ENCODE measurements around the gene USP32. TPM values are rescaled to one million over a fixed set of nuclear protein-coding genes. Genes with fewer than 3 reads are reported as not detected.

Gene USP32
- total RNA-seq, 4 donors from 2014 or later, result 65.1 to 80.1 (median 77.2) TPM

DNA sequence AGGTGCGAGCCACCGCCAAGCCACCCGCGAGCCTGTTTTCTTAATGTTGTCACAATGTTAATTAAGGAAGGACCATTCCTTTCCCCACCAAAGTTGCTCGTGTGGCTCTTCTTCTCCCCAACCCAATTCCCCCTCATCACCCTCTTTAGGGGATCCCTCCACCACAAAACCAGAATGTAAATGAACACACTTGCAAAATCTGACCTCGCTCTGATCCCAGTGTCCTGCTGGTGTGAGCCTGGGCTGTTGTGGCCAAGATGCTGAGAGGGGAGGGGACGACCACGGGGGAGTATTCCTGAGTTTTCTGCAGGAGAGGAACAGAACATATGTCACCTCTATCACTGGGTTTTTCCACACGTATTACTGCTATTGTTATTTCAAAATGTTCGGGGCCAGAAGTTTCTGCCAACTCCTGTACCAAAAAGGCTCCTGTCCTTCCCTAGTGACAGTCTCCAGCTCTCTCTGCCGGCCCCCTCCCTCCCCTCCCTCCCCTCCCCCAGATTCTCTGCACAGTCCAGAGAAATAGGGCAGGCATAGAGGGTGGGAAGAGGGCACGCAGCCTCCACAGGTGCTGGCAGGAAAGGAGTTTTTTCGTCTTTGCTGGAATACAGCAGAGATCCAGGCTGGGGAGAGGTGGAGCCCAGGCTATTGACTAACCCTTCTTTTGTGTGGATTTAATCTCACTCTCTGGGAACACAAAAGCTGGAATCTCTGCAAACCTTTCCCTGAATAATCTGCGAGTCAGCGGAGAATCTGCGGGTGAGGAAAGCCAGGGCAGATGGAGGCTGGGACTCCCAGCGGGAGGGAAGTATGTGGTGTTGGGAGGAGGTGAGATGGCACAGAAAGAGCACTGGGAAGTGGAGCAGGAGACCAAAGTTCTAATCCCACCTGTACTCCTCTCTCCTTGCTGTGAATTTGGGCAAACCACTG lies 246.7 kb downstream of the USP32 start:
- TF ChIP-seq, protein P1, sequence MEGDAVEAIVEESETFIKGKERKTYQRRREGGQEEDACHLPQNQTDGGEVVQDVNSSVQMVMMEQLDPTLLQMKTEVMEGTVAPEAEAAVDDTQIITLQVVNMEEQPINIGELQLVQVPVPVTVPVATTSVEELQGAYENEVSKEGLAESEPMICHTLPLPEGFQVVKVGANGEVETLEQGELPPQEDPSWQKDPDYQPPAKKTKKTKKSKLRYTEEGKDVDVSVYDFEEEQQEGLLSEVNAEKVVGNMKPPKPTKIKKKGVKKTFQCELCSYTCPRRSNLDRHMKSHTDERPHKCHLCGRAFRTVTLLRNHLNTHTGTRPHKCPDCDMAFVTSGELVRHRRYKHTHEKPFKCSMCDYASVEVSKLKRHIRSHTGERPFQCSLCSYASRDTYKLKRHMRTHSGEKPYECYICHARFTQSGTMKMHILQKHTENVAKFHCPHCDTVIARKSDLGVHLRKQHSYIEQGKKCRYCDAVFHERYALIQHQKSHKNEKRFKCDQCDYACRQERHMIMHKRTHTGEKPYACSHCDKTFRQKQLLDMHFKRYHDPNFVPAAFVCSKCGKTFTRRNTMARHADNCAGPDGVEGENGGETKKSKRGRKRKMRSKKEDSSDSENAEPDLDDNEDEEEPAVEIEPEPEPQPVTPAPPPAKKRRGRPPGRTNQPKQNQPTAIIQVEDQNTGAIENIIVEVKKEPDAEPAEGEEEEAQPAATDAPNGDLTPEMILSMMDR (IDR thresholded peaks at IDR 0.05; ENCODE audit: low read depth), result no peak

DNA sequence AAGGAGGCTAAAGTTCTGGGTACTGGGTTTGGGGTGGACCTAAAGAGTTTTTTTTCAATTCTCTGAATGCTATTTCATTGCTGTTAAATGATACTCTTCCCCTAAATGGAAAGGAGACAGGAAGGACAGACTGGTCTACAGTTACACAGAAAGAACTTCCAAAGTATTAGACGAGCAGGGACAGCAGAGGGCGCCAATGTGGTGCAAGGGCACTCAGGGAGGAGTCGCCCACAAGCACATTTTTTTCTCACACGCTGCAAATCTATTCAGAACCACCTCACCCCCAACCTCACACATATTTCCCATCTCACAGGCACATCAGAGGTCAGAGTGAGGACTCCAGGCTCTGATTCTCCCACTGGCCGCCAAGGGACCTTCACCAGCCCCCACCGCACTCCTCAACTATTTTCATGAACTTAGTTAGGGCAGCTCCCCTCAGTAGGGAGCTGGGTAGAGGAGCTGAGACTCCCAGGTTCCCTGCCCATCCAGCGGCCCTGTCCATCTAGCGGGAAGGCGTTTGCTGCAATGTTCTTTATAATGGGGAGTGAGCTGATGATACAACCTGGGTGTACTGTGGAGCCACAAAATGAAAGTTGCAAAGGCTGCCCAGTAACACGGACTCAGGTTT lies 248.9 kb downstream of the USP32 start:
- TF ChIP-seq, protein P1 (IDR thresholded peaks at IDR 0.05; ENCODE audit: low read depth), result no peak

DNA sequence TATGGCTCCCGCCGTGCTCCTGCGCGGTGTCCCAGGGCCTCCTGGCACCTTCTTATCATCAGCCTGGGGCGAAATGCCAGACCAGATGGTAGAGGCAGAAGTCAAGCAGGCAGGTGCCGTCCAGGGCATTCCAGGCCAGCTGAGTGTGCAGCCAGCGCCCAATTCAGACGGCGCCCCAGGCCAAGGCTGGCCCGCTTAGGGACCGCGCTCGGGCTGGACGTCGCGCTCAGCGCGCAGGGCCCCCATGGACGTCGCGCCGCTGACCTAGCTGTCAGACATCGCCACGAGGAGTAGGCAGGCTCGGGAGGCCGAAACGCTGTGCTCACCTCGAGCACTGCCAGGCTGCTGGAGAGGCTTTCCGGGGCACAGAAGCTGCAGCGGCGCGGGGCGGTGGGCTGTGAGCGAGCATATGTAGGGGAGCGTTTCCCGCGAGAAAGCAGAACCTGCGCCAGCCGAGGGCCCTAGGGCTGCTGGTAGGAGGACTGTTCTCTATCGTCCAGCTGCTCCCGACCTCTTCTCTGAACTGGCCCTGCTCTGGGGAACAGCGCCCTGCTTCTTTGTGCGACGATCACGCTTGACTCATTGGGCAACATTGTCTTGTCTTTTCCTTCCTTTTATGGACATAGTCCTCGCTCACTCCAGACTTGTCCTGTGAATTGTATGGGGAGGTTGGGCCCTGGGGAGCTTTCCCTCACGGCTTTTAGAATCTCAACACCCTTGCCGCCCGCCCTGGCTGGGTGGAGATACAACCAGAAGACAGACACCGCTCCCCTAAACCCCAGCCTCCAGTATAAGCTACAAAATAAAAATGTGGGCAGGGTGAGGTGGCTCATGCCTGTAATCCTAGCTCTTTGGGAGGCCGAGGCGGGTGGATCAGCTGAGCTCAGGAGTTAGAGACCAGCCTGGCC lies 250.6 kb downstream of the USP32 start:
- TF ChIP-seq, protein P1 (IDR thresholded peaks at IDR 0.05; ENCODE audit: low read depth), result no peak

DNA sequence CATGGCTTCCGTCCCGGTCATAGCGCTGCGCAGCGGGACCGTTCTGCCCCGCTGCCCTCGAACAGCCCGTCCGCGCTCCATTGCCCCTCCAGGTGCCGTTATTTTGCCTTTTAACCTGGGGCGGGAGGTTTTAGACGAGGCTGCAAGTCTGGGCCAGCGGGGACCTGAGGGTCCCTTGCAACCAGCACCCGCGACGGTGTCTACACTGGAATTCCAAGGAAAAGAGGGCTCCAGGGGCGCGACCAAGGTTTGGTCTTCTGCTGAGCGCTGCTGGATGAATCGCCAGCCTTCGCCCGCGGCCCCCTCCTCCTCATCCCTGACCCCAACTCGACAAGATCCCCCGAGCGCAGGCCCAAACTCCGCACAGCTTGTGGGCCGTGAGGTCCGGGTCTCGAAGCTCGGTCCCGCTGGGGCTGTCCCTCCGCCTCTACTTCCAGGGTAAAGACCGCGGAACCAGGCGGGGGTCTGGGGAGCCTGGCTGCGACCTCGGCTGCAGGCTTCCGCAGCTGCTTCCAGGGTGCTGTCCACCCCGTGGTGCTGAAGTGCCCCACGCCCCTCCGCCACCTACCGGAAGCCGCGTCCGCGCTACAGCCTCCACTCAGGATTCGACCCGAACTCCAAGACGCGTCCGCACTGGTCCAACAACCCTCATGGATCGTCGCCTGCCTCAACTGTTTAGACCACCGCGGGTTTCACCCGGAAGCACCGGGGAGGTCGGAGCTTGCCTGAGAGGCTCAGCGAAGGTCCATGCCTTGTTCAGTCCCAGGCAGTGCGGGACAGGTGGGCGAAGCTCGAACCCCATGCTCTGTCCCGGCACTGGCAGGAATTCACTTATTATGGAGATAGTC lies 252.3 kb downstream of the USP32 start:
- TF ChIP-seq, protein P1 (IDR thresholded peaks at IDR 0.05; ENCODE audit: low read depth), result no peak

DNA sequence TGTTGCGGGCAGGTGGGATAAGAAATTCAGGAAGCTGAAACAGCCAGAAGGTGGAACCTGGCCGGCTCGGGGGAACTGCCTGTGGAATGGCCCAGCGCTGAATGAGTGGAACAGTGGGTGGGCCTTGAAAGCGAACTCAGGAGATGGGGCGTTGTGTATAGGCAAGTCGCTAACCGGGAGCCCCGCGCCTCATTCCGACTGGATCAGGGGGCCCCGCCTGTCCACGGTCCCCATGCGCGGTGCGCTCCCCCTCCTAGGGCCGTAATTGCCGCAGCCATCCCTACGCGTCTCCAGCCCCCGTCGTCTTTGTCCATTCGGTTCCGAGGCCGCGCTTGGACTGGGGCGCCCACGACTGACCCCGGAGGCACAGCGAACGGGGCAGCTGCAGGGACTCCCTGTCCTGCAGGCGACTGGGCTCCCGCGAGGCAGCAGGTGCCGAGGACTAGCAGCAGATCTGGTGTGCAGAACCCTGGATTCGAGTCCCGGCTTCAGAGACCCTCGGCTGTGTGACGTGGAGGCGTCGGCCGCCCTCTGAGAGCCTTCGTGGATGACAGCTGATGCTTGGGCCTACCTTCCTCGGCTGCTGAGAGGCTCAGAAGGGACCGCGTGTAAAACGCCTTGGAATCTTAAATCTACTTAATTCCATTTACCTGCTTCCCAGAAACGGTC lies 253.0 kb downstream of the USP32 start:
- TF ChIP-seq, protein P1 (IDR thresholded peaks at IDR 0.05; ENCODE audit: low read depth), result no peak

DNA sequence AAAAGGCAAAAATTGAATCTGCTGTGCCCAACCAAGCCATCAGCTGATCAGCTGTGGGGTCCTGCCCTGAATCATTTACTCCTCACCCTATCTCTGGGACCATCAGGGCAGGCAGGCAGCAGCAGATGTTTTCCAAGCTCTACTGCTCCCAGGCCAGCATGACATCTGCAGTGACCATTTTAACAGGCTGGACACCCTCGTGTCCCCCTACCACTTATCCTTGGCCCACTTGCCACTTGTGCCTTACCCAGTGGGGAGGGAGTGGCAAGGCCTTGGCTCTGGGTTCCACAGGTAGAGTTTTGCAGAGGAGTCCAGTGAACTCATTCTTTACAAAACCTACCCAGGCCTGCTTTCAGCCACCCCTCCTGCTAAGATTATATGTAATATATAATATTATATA lies 254.2 kb downstream of the USP32 start:
- TF ChIP-seq, protein P1 (IDR thresholded peaks at IDR 0.05; ENCODE audit: low read depth), result no peak
